HG03064 (cell line): Measurements from ENCODE around the gene RAB27A.
"Not testable (repeated sequence)": the region's sequence is repeated elsewhere in the genome, so short reads cannot be mapped to it uniquely, and the experiment has no call there.

Experiments used
- ATAC-seq: cut with Tn5 transposase; IDR thresholded peaks from one replicate; pipeline ENCODE4 v1.9.1; 2021; ENCODE audit warnings: low read depth; ENCODE audit not compliant: unreplicated experiment

RAB27A gene

GRCh38 chr15:55253580-55253979 is 36.0 kb downstream of the RAB27A start:
- ATAC-seq: no peak

- not testable (repeated sequence) for ATAC-seq
Observed at GRCh38 chr15:55252201-55252600, 37.4 kb downstream of the RAB27A start.

DNA sequence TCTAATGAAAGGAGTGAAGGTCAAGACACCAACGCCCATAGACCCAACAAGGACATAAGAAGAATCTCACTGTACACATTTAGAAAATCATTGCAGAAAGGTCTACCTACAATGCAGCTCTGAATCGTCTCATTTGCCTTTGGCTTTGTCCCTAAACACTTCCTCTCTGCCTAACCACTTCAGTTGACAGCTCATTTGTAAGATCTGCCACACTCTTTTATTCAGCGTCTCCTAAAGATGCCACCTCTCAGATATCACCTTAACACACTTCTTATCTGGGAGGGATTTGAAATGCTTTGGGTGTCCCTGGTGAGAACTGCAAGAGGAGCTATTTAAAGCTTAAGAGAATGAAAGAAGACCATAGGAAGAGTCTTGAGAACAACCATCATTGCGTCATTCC is 38.7 kb downstream of the RAB27A start:
- ATAC-seq: no peak

- no peak for ATAC-seq
Observed at GRCh38 chr15:55250392-55250791, 39.2 kb downstream of the RAB27A start.

- not testable (repeated sequence) for ATAC-seq
Observed at GRCh38 chr15:55249885-55250284, 39.7 kb downstream of the RAB27A start.

DNA sequence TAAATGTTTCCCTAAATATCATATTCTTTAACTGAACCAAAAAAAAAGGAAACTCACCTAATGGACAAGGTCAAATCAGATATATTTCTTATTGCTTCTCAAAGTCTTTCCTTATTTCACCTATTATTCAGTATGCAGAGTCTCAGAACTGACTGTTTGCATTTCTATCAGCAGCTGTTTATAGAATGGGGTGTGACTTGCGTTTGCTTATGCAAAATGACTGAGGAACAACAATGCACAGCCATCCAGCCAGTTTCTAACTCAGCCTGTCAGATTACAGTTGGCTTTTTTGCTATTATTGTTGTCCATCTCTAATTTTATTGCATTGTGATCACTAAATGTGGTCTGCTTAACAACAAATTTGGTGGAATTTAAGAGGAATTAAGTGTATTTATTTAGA is 40.7 kb downstream of the RAB27A start:
- no peak for ATAC-seq

DNA sequence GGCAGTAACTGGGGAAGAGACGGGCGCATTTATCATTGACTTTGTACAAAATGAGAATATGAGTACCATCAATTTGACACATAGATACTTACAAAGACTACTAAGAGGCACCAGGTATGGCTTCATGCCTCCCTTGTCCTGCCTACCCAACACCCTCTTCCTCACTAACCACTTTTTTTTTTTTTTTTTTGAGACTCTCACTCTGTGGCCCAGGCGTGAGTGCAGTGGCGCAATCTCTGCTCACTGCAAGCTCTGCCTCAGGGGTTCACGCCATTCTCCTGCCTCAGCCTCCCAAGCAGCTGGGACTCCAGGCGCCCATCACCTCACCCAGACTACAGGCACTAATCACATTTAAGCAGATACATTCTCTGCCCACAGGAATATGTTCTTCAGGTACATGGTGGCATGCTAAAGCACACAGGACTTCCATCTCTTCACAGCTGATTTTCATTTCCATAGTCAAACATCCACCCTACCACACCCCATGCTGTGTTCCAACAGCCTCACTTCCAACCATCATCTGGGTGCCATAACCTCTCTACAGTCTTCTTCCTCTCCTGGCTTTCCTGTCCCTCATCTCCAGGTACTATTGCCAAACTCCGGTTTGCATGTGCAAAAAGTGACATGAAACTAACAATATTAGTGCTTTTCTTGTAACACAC is 41.7 kb downstream of the RAB27A start:
- ATAC-seq: no peak

DNA sequence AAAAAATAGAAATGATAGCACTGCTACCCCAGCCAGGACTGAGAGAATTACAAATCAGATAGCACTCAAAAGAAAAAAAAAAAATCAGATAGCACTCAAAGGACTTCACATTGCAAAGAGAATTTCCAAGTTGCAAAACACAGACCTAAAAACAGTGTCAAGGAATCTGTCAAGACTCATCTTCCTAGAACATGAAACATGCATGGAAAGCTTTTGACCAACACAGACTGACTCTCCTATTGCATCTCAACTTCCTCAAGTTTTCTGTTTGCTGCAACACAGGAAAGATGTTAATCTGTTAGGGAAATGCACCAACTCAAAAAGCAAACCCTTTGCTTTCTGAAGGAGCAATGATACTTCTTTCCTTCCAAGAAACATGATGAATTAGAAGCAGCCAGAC is 42.3 kb downstream of the RAB27A start:
- ATAC-seq: no peak

DNA sequence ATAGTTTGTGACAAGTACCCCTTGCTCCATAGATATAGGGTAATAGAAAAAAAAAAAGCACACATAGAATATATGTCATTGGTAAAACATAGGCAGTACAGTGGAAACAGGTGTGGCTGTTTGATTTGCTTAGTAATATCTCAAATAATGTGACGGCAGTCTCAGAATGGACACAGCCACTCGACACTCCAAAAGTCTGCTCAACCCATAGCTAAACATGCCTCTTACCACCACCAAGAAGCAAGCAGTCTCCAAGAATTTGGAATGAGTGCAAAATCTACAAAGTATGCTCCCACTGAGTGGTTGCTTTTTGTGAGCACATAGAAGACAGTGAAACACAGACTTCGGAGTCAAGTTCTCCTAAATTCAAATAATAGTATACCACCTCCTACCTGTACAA is 43.0 kb downstream of the RAB27A start:
- ATAC-seq: no peak

GRCh38 chr15:55245059-55245458 is 44.6 kb downstream of the RAB27A start:
- no peak for ATAC-seq

- ATAC-seq: no peak
Observed at GRCh38 chr15:55241891-55242290, 47.7 kb downstream of the RAB27A start.

DNA sequence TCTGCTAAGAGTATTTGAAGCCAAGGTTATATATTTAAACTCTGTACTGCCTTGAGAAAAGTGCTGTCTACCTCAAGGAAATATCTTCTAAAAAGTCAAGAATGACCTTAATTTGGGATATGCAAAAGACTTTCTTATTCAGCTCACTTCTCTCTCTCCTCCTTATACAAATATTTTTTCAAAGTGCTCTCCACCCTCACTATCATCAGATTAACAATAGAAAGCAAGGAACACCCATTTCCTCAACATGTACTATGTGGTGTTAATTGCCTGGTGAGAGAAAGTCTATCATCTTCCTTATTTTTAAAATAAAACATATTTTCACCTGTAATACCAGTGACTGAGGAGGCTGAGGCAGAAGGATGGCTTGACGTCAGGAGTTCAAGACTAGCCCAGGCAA is 48.4 kb downstream of the RAB27A start:
- ATAC-seq: no peak

DNA sequence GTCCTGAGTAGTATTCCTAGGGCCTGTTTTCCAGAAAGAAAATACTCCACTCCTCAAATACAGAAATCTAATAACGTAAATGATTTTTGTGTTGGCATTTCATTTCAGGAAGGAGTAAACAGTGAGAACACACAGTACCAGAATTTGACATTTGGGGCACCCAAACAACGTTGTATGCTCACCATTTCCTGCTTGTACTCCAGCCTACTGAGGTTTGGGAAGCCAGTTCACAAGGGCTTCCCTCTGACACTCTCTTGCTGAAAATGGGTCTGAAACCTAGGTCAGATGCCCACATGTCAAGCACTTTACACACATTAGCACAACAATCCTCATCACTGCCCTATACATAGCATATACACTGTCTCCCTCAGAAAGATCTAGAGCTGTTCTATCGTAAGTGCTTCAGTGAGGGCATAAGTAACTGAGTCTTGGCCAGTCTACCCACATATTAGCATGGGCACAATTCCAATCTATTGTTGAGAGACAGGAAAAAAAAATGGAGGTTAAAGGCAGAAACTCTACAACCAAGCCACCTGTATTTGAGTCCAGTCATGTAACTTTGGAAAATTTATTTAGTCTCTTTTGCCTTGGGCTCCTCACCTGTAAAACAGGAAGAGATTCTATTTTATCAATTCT is 49.4 kb downstream of the RAB27A start:
- no peak for ATAC-seq

- no peak for ATAC-seq
Observed at GRCh38 chr15:55239440-55240124, 50.0 kb downstream of the RAB27A start.

DNA sequence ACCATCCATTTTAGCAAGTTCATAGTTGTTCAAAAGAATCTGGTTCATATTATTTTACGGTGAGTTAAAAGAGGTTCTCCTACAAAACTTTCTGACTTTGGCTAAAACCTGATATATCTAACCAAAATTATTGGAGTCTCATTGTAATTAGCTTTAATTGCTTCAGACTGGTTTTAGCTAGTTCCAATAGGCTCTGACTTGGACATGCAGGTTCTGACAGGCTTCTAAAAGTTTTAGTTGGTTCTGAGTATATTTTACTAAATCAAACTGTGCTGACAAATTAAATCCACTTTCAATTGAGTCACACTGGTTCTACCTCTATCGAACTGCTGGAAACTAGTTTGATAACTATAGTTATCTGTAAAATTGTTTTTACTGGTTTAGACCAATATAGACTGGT is 50.7 kb downstream of the RAB27A start:
- no peak for ATAC-seq

GRCh38 chr15:55237219-55238130 is 52.1 kb downstream of the RAB27A start:
- ATAC-seq: no peak

GRCh38 chr15:55235546-55236036 is 54.0 kb downstream of the RAB27A start:
- ATAC-seq: no peak

GRCh38 chr15:55234800-55235104 is 54.9 kb downstream of the RAB27A start:
- ATAC-seq: no peak

DNA sequence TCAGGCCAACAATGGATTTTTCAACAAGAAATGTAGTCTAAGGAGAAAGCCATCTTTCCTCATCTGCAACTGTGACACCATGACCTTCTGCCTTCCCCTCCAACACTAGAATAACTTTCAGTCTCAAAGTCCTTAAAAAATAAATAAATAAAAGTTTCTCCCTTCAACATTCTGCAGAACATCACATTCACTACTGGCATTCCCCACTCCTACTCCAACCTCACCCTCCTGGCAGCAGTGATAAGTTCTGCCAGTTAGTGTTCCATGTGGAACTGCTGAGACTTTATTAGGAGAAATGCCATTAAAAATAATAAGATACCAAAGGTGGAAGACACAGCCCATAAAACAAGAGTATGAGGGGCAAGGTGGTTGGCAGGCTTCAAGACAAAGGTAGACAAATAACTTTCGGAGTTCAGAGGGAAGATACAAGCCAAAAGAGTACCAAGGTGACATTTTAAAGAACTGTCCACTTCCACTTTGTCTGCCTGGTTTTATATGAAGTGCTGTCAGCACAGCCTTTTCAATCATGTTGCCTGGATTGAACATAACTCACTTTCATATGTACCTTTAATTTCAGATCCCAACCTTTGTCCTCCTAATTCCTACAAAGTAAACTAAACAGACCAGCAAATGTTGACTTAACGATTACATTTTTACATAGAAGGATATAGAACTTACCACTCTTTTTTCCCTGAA is 55.4 kb downstream of the RAB27A start:
- ATAC-seq: no peak

DNA sequence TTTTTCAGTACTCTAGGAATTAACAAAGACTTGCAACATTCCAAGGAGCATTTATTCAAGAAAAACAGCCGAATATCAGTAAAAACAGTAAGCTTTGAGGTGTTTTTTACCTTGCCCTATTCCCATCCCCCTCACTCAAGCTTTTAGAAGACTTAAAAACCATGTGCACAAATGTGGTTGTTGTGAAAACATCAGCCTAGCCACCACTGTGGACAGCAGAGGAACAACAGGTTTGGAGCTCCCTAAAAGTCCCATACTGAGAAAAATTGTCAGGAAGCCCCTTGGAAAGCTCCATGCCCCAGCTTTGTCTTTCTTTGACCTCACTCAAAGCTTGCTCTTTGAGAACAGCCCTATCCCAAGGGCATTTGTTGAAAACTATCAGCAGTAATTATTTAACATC is 58.2 kb downstream of the RAB27A start:
- ATAC-seq: no peak
